HS-27A (cell line): Measurements from ENCODE around the gene PHYHD1.

Source experiments
- DNase-seq: peaks from one replicate; pipeline ENCODE4 v3.0.0-alpha.2; 2012; ENCODE audit warnings: low read depth, missing footprints

Gene PHYHD1

GRCh38 chr9:128901379-128901778, 19.4 kb upstream of the PHYHD1 start:
- DNase-seq, result no peak

DNA sequence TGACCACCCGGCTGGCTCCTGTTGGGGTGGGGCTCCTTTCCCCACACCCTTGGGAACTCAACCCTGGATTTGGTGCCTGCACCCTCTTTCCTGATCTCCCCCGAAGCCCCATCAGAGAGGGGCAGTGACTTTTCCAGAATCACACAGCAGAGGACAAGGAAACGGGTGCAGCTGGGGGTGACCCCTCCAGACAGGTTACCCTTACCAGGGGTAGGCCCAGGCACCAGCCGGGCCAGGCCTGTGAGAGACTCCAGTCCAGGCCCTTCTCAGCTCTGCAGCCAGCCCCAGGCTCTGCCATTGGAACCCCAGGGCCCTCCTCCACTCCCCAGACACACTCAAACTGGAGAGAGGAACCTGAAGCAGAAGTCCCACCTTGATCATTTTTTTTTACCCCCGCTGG, 19.0 kb upstream of the PHYHD1 start:
- DNase-seq, result no peak

DNA sequence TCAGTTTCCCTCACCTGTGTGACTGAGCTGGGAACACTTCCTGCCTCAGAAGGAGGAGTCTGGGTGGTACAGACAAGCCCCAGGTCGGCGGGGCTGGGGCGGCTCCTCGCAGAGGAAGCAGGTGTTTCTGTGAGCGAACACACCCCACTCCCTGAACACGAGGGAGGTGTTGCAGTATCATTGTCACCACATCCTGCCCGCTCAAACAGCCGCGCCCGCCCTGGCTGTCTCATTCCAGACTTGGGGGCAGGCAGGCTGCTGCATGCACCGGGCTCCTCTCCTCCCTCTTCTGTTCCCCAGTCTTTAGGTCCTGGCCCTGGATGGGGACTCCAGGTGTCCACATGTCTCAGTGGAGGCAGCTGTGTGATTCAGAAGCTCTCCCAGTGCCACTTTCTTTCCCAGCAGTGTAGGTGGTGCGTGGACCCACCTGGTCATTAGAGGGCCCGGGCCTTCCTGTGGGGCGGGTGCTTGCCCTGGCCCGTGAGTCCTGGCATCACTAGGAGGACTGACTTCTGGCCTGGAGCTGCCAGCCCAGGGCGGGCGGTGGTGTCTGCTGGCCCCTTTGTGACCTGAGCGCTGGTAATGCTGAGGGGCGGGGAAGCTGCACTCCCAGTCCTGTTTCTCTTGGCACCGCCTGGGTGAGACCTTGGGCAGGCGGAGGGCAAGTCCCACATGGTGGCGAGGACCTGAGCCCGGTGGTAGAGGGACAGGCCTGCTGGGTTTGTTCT, 18.3 kb upstream of the PHYHD1 start:
- no peak for DNase-seq

GRCh38 chr9:128903079-128903461, 17.7 kb upstream of the PHYHD1 start:
- DNase-seq, result no peak

DNA sequence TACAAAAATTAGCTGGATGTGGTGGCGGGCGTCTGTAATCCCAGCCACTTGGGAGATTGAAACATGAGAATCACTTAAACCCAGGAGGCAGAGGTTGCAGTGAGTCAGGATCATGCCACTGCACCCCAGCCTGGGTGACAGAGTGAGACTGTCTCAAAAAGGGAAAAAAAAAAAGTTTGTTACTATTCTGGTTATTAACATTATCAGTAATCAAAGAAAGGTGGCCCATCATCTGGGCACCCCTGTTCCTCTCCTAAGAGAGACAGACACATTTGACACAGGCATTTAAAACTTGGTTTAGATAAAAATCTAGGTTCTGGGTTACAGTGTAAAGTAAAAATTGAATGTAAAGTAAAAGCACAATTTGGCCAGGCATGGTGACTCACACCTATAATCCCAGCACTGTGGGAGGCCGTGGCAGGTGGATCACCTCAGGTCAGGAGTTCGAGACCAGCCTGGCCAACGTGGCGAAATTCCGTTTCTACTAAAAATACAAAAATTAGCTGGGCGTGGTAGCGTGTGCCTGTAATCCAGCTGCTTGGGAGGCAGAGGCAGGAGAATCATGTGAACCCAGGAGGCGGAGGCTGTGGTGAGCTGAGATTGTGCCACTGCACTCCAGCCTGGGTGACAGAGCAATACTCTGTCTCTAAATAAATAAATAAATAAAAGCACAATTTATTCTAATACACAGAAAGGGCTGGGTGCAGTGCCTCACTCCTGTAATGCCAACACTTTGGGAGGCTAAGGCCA, 16.7 kb upstream of the PHYHD1 start:
- no peak for DNase-seq

DNA sequence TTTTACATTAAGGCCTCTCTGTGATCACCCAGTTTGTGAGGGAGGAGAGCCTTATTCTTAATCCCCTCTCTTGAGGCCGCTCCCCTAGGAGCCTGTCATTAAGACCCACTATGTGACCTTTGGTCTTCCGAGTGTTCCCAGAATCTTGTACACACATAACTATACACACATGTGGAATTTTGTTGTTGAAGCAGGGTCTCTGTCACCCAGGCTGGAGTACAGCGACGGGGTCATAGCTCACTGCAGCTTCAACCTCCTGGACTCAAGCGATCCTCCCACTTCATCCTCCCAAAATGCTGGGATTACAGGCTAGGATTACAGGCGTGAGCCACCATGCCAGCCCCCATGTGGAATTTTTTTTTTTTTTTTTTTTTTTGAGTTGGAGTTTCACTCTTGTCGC, 14.8 kb upstream of the PHYHD1 start:
- DNase-seq, result no peak

DNA sequence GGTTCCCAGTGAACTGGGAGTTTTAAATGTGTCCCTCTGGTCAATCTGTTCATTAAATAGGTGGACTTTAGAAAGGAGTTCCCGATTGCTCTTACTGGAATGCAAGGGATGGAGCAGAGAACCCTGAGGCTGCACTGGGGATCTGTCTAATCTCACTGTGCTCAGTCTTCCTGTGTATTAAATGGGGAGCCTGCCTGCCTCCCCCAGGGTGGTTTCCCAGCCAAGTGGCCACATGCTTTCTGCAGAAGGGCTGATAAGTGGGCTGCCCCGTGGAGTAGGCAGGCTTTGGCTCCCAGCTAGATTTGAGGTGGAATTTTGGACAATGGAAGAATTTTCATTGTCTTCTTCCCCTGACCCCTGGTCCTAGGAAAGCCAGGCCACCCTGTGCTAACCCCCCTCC, 14.0 kb upstream of the PHYHD1 start:
- DNase-seq, result no peak

- no peak for DNase-seq
These were observed 12.4 kb upstream of the PHYHD1 start for GRCh38 chr9:128908372-128908771.

DNA sequence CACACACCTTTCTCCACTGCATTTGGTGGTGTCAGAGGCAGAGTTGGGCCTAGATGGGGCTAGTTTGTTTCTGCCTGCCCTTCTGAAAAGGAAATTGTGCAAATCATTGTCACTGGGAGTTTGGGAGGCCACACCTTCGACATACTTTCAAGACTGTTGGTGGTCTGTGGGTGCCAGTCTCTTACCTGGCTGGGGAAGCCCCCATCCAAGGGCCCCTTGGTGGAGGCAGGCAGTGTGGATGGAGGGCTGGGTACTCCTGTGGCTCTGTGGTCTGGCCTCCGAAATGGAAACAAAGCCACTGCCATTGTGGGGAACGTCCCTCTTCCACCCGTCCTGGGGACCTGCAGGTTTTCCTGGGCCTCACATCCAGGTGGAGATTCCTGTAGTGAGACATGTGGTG, 10.9 kb upstream of the PHYHD1 start:
- no peak for DNase-seq

- DNase-seq, result no peak
These were observed 9.9 kb upstream of the PHYHD1 start for GRCh38 chr9:128910906-128911305.

DNA sequence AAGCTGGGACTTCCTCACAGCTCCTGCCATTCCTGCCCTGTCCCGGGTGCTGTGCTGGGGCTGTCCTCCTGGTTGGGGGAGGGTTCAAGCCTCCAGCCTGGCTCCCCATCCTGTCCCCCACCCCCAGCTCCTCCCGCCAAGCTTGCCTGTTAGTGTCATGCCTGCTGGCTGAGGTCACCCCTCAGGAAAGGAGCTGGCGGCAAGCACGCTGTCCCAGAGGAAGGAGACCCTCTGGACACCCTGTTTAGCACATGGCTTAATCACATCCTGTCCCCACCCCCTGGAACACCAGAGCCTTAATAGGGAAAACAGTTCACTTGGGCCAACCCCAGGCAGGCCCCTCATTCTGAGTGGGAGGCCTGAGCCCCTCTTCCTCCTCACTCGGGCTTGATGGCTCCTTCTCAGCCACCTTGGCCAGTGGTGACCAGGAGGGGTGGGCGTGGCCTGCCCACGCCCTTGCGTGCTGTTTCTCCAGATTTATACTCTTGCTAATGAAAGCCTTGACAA, 9.2 kb upstream of the PHYHD1 start:
- DNase-seq, result peak; percentile 81

GRCh38 chr9:128912270-128912853, 8.4 kb upstream of the PHYHD1 start:
- peak; percentile 77 for DNase-seq

GRCh38 chr9:128913048-128913900, 7.5 kb upstream of the PHYHD1 start:
- DNase-seq, result no peak

DNA sequence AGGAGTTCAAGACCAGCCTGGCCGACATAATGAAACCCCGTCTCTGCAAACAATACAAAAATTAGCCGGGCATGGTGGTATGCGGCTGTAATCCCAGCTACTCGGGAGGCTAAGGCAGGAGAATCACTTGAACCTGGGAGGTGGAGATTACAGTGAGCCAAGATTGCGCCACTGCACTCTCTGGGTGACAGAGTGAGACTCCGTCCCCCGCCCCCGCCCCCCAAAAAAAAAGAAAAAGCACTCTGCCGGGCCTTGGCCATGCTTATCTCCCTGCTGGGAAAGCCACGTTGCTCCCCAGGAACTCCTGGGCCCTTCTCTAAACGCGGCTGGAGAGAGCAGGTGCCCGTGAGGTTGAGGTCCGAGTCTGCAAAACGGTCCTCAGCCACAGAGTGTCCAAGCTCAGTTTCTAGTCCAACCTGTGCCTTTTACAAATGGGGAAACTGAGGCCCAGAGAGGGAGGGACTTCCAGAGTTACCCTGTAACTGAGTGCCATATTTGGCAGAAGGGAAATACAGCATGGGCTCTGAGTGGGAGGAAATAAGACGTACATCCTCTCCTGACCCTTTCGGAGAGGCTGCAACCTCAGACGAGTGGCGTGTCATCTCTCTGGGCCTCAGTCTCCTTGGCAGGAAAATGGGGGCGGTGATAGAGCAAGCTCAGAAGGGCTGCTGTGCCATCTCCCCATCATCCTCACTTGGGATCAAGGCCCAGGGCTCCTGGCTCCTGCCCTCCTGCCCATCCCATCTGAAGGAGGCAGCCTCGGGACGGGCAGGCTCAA, 6.6 kb upstream of the PHYHD1 start:
- DNase-seq, result no peak

GRCh38 chr9:128916204-128916603, 4.6 kb upstream of the PHYHD1 start:
- DNase-seq, result no peak

DNA sequence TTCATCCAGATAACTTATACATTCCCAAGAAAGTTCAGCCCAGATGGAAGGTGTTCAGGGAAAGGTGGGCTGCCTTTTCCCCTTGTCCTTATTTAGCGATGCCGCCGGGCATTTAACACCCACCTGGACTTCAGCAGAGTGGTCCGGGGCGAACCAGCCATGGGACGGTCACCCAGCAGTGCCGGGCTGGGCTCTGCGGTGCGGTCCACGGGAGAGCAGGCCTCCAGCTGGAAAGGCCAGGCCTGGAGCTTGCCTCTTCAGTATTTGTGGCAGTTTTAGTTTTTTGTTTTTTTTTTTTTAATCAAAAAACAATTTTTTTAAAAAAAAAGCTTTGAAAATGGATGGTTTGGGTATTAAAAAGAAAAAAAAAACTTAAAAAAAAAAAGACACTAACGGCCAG, 4.0 kb upstream of the PHYHD1 start:
- DNase-seq, result no peak

GRCh38 chr9:128917151-128917849, 3.5 kb upstream of the PHYHD1 start:
- DNase-seq, result no peak

DNA sequence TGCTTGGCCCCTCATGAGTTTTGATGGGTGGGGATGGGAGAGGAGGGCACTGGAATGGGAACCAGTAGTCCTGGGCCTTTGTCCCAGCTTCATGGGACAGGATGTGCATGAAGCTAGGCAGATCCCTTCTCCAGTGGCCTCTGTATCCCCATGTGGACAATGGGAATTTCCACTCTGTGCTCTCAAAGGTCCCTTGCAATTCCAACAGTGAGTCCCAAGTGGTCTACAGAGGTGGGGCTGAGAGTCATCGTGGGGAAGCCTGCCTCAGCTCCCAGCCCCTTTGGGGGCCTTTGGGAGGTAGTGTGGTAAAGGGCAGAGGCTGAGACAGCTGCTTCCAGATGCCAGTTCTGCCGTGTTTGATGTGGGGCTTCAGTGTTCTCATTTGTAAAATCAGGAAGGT, 1.9 kb upstream of the PHYHD1 start:
- no peak for DNase-seq

DNA sequence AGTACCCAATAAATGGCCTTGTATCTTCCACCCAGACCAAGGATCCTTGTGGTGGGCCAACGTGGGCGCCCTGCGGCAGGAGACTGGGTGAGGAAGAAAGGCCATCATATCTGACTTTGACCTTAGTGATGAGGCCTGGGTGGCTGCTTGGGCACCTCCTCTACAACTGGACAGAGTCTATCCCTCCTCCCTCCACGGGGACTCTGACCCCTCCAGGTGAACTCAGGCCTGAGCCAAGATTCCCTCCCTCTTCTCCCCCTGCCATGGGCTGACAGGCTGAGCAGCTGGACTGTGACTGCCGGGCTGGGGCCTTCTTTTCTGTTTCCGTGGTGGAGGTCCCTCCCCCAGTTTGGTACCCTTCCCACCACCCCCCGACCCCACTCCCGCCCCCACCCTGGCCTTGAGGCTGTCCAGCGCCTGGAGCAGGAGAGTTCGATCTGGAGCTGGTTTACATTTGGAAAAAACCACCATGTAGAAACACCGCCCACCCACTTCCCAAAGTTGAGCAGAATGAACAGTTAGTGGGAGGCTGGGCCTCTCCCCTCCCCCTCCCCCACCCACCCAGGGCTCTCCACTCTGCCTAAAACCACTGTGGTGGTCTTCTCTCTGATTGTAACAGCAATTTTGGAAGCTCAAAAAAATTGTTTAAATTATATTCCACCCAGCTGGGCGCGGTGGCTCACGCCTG, 1.2 kb upstream of the PHYHD1 start:
- DNase-seq, result no peak
